CD14-positive monocyte (primary cell): ENCODE data around the gene MICAL2. TPM values are rescaled to one million over a fixed set of nuclear protein-coding genes. Genes with fewer than 3 reads are reported as not detected.

ENCODE experiments used
- DNase-seq, 3 donors: peaks; one replicate each; pipeline ENCODE4 v3.0.0-alpha.2; 2011 to 2022
- H2AFZ ChIP-seq: 2 replicates; pipeline ENCODE4 v1.6.0; 2012; ENCODE audit warnings: mild to moderate bottlenecking, low read depth, low read length, inconsistent platforms; ENCODE audit not compliant: insufficient read depth, poor library complexity, severe bottlenecking
- H3K27ac ChIP-seq, 2 donors: 1 replicate in 1 of 2; 2 replicates in 1 of 2; pipeline ENCODE4 v1.5.1; 2012 to 2013; ENCODE audit warnings: low read length in 2 of 2, control low read depth in 1 of 2, inconsistent platforms in 1 of 2, low read depth in 1 of 2, mild to moderate bottlenecking in 1 of 2
- H3K27me3 ChIP-seq, 2 donors: one replicate each; pipeline versions ENCODE4 v1.6.0 to v1.6.1; 2011 to 2013; ENCODE audit warnings: low read length in 2 of 2; ENCODE audit not compliant: control insufficient read depth in 2 of 2, insufficient read depth in 2 of 2
- H3K36me3 ChIP-seq, 2 donors: replicated peaks in 1 of 2; 1 replicate in 1 of 2; 2 replicates in 1 of 2; pipeline versions ENCODE4 v1.5.1 to v1.6.1; 2012 to 2013; ENCODE audit warnings: low read length in 2 of 2, control low read depth in 1 of 2, inconsistent platforms in 1 of 2, mild to moderate bottlenecking in 1 of 2; ENCODE audit not compliant: insufficient read depth in 2 of 2, control insufficient read depth in 1 of 2
- H3K4me1 ChIP-seq, 2 donors: 1 replicate in 1 of 2; 2 replicates in 1 of 2; pipeline versions ENCODE4 v1.5.1 to v1.6.1; 2012 to 2013; ENCODE audit warnings: low read length in 2 of 2, control low read depth in 1 of 2, inconsistent platforms in 1 of 2, mild to moderate bottlenecking in 1 of 2, moderate library complexity in 1 of 2; ENCODE audit not compliant: insufficient read depth in 2 of 2, control insufficient read depth in 1 of 2
- H3K4me2 ChIP-seq: replicated peaks from 2 replicates; pipeline ENCODE3; 2012; ENCODE audit warnings: low read length, moderate library complexity, mild to moderate bottlenecking; ENCODE audit not compliant: poor library complexity, severe bottlenecking; ENCODE audit errors: extremely low read depth
- H3K4me3 ChIP-seq, 3 experiments: fragments of 200-600 bp in 1 of 3; sonication (generic) in 1 of 3; replicated peaks in 1 of 3; 1 replicate in 2 of 3; 2 replicates in 1 of 3; pipeline ENCODE4 v1.5.1; 2011 to 2013; ENCODE audit warnings: low read length in 3 of 3, mild to moderate bottlenecking in 3 of 3, control low read depth in 2 of 3, low read depth in 2 of 3, inconsistent platforms in 1 of 3, moderate library complexity in 1 of 3
- H3K79me2 ChIP-seq: 2 replicates; pipeline ENCODE4 v1.6.0; 2012; ENCODE audit warnings: mild to moderate bottlenecking, control low read depth, inconsistent platforms, low read length, moderate library complexity; ENCODE audit not compliant: insufficient read depth
- H3K9ac ChIP-seq: 2 replicates; pipeline ENCODE4 v1.6.0; 2017; ENCODE audit warnings: low read length, mild to moderate bottlenecking; ENCODE audit not compliant: insufficient read depth, poor library complexity, severe bottlenecking
- H3K9me3 ChIP-seq, 2 donors: replicated peaks in 1 of 2; 1 replicate in 1 of 2; 2 replicates in 1 of 2; pipeline versions ENCODE4 v1.5.1 to v1.6.1; 2012 to 2013; ENCODE audit warnings: low read length in 2 of 2, control low read depth in 1 of 2; ENCODE audit not compliant: control insufficient read depth in 1 of 2, insufficient read depth in 1 of 2
- H4K20me1 ChIP-seq: 2 replicates; pipeline ENCODE4 v1.6.0; 2012; ENCODE audit warnings: mild to moderate bottlenecking, low read length, control low read depth, moderate library complexity; ENCODE audit not compliant: insufficient read depth
- H3K27ac Mint-ChIP-seq, 7 donors: one replicate each; pipeline ENCODE4 v1.8.0; 2020; ENCODE audit warnings: mild to moderate bottlenecking in 7 of 7, mixed read lengths in 7 of 7, moderate library complexity in 6 of 7, inconsistent platforms in 2 of 7
- H3K27me3 Mint-ChIP-seq, 3 donors: one replicate each; pipeline ENCODE4 v1.8.0; 2021 to 2022; ENCODE audit warnings: low read depth in 3 of 3, mild to moderate bottlenecking in 3 of 3, mixed read lengths in 3 of 3, moderate library complexity in 3 of 3, inconsistent platforms in 1 of 3
- H3K36me3 Mint-ChIP-seq, 2 donors: one replicate each; pipeline ENCODE4 v1.8.0; 2020; ENCODE audit warnings: mixed read lengths in 2 of 2, inconsistent platforms in 1 of 2, mild to moderate bottlenecking in 1 of 2
- H3K4me1 Mint-ChIP-seq: one replicate; pipeline ENCODE4 v1.8.0; 2020; ENCODE audit warnings: mild to moderate bottlenecking, mixed read lengths
- H3K4me3 Mint-ChIP-seq, 2 donors: one replicate each; pipeline ENCODE4 v1.8.0; 2020; ENCODE audit warnings: mild to moderate bottlenecking in 2 of 2, mixed read lengths in 2 of 2, moderate library complexity in 1 of 2
- H3K9me3 Mint-ChIP-seq, 7 donors: one replicate each; pipeline ENCODE4 v1.8.0; 2020 to 2022; ENCODE audit warnings: mixed read lengths in 7 of 7, mild to moderate bottlenecking in 6 of 7, moderate library complexity in 6 of 7, inconsistent platforms in 2 of 7
- WGBS: methylation state at CpG from one replicate; pipeline ENCODE4 v1.1.5; 2013; ENCODE audit warnings: missing lambda C conversion rate; ENCODE audit not compliant: insufficient coverage; 5-methylcytosine and 5-hydroxymethylcytosine counted together
- intact Hi-C, 2 donors: fragments of 100-400 bp; cut with micrococcal nuclease; formaldehyde crosslinking; loops; one replicate each; pipeline versions ENCODE4 v1.15.0 to v1.15.1; 2023
- polyA plus RNA-seq, 3 donors: library from polyadenylated mRNA; depleted of rRNA in 1 of 3; unstranded in 2 of 3; stranded (reverse) in 1 of 3; fragments of 300-500 nt in 2 of 3; fragments of >200 nt in 1 of 3; fragmentation: Illumina TruSeq in 2 of 3; gene quantifications; 1 replicate in 2 of 3; 2 replicates in 1 of 3; pipeline ENCODE4 v1.2.3, GENCODE V29; 2012 to 2021
- TF ChIP-seq, protein P1 (sequence below): fragments of 200-600 bp; IDR thresholded peaks from one replicate; pipeline ENCODE4 v1.8.0; 2022; ENCODE audit warnings: antibody characterized with exemption, mild to moderate bottlenecking

Gene MICAL2
- polyA plus RNA-seq, 3 donors, result 39.8 to 72.5 (median 44.0) TPM

- WGBS, result 100% methylated on average over 1 of the region's 9 CpGs
- H3K9me3 Mint-ChIP-seq, result peaks cover 0 to 3% (median 0%) of the 10 kb centered on the region in 7 donors
- no peak overlapping the region for H2AFZ ChIP-seq
- no peaks in the 10 kb centered on the region for H3K9me3 ChIP-seq
- H4K20me1 ChIP-seq, result peaks cover 26% of the 10 kb centered on the region
- H3K9ac ChIP-seq, result no peak overlapping the region
- DNase-seq, result no peak
- H3K4me1 Mint-ChIP-seq, result peaks cover 42% of the 10 kb centered on the region
- H3K36me3 ChIP-seq, result peaks cover 51 to 66% of the 10 kb centered on the region in 2 donors
- peaks cover 32 to 45% of the 10 kb centered on the region in 2 donors for H3K4me1 ChIP-seq
- H3K27ac Mint-ChIP-seq, result peak overlapping the region in 4 of 7 donors; percentile 38 to 82 (median 54)
- no peak overlapping the region for H3K4me3 ChIP-seq
- H3K79me2 ChIP-seq, result peaks cover 17% of the 10 kb centered on the region
- no peak overlapping the region for H3K4me2 ChIP-seq
- H3K36me3 Mint-ChIP-seq, result peaks cover 66 to 85% of the 10 kb centered on the region in 2 donors
- TF ChIP-seq, protein P1, sequence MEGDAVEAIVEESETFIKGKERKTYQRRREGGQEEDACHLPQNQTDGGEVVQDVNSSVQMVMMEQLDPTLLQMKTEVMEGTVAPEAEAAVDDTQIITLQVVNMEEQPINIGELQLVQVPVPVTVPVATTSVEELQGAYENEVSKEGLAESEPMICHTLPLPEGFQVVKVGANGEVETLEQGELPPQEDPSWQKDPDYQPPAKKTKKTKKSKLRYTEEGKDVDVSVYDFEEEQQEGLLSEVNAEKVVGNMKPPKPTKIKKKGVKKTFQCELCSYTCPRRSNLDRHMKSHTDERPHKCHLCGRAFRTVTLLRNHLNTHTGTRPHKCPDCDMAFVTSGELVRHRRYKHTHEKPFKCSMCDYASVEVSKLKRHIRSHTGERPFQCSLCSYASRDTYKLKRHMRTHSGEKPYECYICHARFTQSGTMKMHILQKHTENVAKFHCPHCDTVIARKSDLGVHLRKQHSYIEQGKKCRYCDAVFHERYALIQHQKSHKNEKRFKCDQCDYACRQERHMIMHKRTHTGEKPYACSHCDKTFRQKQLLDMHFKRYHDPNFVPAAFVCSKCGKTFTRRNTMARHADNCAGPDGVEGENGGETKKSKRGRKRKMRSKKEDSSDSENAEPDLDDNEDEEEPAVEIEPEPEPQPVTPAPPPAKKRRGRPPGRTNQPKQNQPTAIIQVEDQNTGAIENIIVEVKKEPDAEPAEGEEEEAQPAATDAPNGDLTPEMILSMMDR, result no peak
- intact Hi-C loops, result loop anchor here in 1 of 2 donors (5.0 kb wide), 1 partner anchor 42 kb away; no protein-coding TSS in a partner anchor
- no peak overlapping the region for H3K27ac ChIP-seq
- no peak overlapping the region for H3K4me3 Mint-ChIP-seq
- no peaks in the 10 kb centered on the region for H3K27me3 ChIP-seq
- peaks cover 0 to 4% (median 2%) of the 10 kb centered on the region in 3 donors for H3K27me3 Mint-ChIP-seq
These were observed 53.9 kb downstream of the MICAL2 start for GRCh38 chr11:12164061-12165014.

DNA sequence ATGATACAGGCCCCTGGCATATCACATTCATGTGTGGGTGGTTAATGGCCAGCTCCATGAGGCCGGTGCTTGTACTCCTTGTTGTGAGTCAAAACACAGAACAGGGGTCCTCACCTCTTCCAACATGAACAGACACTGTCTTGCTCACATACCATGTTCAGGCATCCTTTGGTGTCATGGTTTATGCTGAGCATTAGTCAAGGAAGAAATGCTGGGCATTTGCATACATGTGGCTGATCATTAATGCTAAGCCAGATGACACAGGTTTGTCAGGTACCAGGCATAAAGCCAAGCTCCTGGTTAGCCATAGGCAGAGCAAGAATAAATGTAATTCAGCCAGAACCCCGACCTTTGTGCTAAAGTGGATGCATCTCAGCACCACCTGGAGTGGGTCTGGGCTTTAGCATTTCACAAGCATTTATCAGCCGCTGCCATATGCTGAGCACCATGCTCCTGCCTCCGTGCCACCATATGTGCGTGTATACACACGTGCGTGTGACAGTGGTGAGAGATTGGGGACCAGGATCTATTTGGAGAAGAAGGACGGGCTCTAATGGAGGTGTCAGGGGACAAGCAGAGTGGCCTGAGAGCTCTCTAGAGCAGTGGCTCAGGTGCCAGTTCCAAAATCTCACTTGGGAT is 55.0 kb downstream of the MICAL2 start:
- Histone ChIP-seq H3K4me2 (no peak overlapping the region), H2AFZ (no peak overlapping the region), H3K79me2 (peaks cover 14% of the 10 kb centered on the region), H3K36me3 (peaks cover 51 to 71% of the 10 kb centered on the region in 2 donors), H3K4me1 (peaks cover 22 to 35% of the 10 kb centered on the region in 2 donors), H3K9me3 (no peaks in the 10 kb centered on the region), H3K27ac (no peak overlapping the region), H3K27me3 (no peaks in the 10 kb centered on the region), H3K4me3 (no peak overlapping the region), H4K20me1 (peaks cover 36% of the 10 kb centered on the region), H3K9ac (no peak overlapping the region)
- Mint-ChIP-seq H3K4me1 (peaks cover 33% of the 10 kb centered on the region), H3K36me3 (peaks cover 71 to 89% of the 10 kb centered on the region in 2 donors), H3K4me3 (no peak overlapping the region), H3K27me3 (peaks cover 0 to 4% (median 2%) of the 10 kb centered on the region in 3 donors), H3K27ac (peak overlapping the region in 2 of 7 donors; percentile 11 to 46), H3K9me3 (peaks cover 0 to 3% (median 0%) of the 10 kb centered on the region in 7 donors)
- WGBS, result 76% methylated on average over 7 of the region's 8 CpGs
- TF ChIP-seq, protein P1, result no peak
- intact Hi-C loops, result loop anchor here in 1 of 2 donors (5.0 kb wide), 1 partner anchor 43 kb away; no protein-coding TSS in a partner anchor
- DNase-seq, result no peak
